ENCODE measurements around the gene CCDC137. TPM values are rescaled to one million over a fixed set of nuclear protein-coding genes. Genes with fewer than 3 reads are reported as not detected.

CCDC137 gene
- total RNA-seq, 1 experiment from 2014 or later: 49.9 TPM

GRCh38 chr17:81648013-81648706 lies 18.4 kb upstream of the CCDC137 start:
- ChIA-PET POLR2A (ENCODE audit: unreplicated experiment) (no interaction called here), CTCF (no interaction called here)
- Histone ChIP-seq H3K9ac (ENCODE audit: low read length) (no peak overlapping the region), H3K4me3 (ENCODE audit: low read length) (no peak overlapping the region), H3K27ac (ENCODE audit: low read length) (no peak overlapping the region), H2AFZ (ENCODE audit: low read length) (no peak overlapping the region), H3K27me3 (ENCODE audit: low read length) (no peaks in the 10 kb centered on the region), H3K9me2 (replicated peaks; ENCODE audit: low read length) (no peaks in the 10 kb centered on the region), H3K4me1 (ENCODE audit: insufficient read depth, low read length) (peaks cover 6% of the 10 kb centered on the region), H3K36me3 (ENCODE audit: low read depth, low read length) (no peaks in the 10 kb centered on the region), H4K20me1 (ENCODE audit: low read length) (no peaks in the 10 kb centered on the region), H3K9me3 (ENCODE audit: low read length) (no peaks in the 10 kb centered on the region), H3K79me2 (ENCODE audit: low read length) (no peaks in the 10 kb centered on the region), H3F3A (ENCODE audit: low read length, unreplicated experiment) (no peaks in the 10 kb centered on the region), H3K4me2 (ENCODE audit: low read length) (no peak overlapping the region)
- BruUV-seq (replicated peaks): no TSS peak
- intact Hi-C loops (cut with micrococcal nuclease): no loop called here
- TF ChIP-seq CTCF (conservative IDR thresholded peaks at IDR 0.05; ENCODE audit: low read depth, low read length): no peak
- no peak for TF ChIP-seq EZH2 (IDR thresholded peaks at IDR 0.05; ENCODE audit: low read length, unreplicated experiment)
- TF ChIP-seq EZH2phosphoT487 (IDR thresholded peaks at IDR 0.05; ENCODE audit: borderline replicate concordance, low read length): no peak
- ATAC-seq: no peak
- DNase-seq: no peak

GRCh38 chr17:81648707-81649085 lies 17.8 kb upstream of the CCDC137 start:
- no peak overlapping the region for H3K4me2 ChIP-seq (ENCODE audit: low read length)

More at GRCh38 chr17:81648707-81649085, 17.8 kb upstream of the CCDC137 start:
- ChIA-PET CTCF (no interaction called here), POLR2A (ENCODE audit: unreplicated experiment) (no interaction called here)
- Histone ChIP-seq H3K27me3 (ENCODE audit: low read length) (no peaks in the 10 kb centered on the region), H3K4me3 (ENCODE audit: low read length) (no peak overlapping the region), H3K27ac (ENCODE audit: low read length) (no peak overlapping the region), H3F3A (ENCODE audit: low read length, unreplicated experiment) (no peaks in the 10 kb centered on the region), H3K79me2 (ENCODE audit: low read length) (no peaks in the 10 kb centered on the region), H2AFZ (ENCODE audit: low read length) (no peak overlapping the region), H3K9me3 (ENCODE audit: low read length) (no peaks in the 10 kb centered on the region), H3K9me2 (replicated peaks; ENCODE audit: low read length) (no peaks in the 10 kb centered on the region), H3K36me3 (ENCODE audit: low read depth, low read length) (no peaks in the 10 kb centered on the region), H3K9ac (ENCODE audit: low read length) (no peak overlapping the region), H4K20me1 (ENCODE audit: low read length) (no peaks in the 10 kb centered on the region), H3K4me1 (ENCODE audit: insufficient read depth, low read length) (peaks cover 6% of the 10 kb centered on the region)
- intact Hi-C loops (cut with micrococcal nuclease): no loop called here
- ATAC-seq (no peak), DNase-seq (no peak)
- BruUV-seq (replicated peaks): no TSS peak
- TF ChIP-seq CTCF (conservative IDR thresholded peaks at IDR 0.05; ENCODE audit: low read depth, low read length): no peak
- TF ChIP-seq EZH2phosphoT487 (IDR thresholded peaks at IDR 0.05; ENCODE audit: borderline replicate concordance, low read length): no peak
- no peak for TF ChIP-seq EZH2 (IDR thresholded peaks at IDR 0.05; ENCODE audit: low read length, unreplicated experiment)
